ENCODE measurements around the gene DLG5.

The DLG5 gene

DNA sequence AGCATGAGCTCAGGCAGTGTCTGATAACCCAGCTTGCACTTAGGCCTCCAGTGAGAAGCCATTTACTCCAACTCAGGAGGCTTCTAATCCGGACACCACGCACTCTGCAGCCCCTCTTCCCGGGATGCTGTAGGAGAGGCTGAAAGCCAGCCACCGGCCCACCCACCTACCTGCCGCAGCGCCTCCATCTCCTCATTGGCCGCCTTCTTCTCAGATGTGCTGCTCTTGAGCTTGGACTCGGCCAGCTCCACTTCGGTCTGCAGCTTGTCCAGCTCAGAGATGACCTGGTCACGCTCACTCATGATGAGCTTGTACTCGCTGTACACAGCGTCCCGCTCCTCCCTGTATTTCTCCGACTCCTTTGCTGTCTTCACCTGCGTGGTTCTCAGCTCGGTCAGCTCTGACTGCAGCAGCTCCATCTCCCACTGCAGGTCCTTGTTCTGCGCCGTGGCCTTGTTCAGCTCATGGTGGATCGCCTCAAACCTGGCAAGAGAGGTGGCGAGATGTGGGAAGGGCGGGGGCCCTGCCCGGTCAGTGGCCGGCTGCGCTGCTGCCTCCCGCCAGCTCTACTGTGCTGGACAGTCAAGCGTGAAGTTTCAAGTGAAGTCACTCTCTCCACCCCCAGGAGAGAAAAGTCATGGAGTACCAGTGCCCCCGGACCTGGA, 84.7 kb downstream of the DLG5 start:
- no peak for DNase-seq

DNA sequence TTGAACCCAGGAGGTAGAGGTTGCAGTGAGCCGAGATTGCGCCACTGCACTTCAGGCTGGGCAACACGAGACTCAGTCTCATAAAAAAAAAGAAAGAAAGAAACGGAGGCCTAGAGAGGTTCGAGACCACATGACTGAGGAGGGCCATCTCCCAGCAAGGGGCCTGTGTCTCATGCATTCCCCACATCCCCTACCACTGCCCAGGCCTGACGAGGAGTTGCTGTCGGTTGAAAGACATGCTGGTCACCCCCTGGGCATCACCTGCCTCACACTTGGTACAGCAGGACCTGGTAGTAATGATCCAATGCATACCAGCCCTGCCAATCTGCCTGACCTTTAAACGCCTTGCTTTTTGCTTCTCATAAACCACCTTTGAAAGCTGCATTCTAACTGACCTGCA, 85.9 kb downstream of the DLG5 start:
- DNase-seq: no peak

DNA sequence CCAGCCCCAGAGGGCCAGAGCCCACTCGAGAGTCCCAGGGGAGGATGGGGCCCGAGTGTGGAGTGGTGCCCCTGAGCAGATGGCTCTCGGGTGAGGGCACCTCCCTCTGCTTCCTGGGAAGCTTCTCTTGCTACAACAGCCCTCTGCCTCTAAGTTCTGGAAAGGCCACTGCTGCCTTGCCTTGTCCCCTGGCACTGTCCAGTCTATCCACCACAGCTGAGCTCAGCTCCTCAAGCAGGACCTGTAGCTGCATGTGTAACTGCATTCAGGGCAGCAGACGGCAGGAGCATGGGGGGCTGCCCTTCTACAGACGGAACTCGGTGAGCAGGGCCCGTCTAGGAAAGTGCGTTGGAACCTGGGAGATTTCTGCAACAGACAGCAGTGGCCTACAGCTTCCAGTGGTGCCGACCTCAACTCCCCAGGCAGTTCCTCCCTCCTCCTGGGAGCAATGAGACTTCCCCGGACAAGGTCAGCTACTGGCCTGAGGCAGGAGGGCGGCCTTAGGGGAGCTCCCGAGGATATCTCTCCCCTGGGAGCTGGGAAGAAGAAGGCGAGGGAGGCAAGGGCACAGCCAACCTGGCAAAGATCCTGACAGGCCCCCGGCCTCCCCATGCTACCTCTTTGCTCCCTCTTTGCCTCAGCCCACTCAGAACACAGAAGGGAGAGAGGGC, 88.5 kb downstream of the DLG5 start:
- no peak for DNase-seq

DNA sequence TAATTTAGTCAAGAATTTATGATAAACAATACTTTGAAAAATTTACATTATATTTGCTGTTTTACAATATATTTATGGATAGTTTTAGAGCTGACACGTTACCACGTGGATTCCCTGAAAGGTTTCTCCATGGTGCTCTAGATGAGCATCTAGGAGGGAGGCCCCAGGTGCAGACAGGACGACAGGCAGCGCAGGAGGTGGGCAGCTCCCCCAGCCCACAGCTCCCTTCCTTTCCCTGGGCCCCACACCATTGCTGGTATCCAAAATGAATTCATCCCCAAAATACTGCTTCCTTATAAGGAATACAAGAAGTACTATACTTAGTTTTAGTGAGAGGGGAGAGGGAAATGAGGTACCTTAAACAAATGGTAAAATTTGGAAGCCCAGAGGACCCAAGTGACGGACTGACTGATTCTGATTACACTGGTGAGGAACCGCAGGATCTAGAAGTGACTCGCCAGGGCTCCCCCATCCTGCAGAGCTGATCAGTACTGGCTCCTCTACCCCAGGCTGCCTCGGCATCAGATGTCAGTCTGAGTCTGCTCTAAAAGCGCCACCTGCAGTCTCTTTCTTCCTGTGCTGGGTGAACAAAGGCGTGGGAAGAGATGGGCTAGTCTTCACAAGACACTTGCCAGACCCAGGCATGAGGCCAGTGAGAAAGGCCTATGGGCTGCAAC, 89.2 kb downstream of the DLG5 start:
- DNase-seq: no peak

DNA sequence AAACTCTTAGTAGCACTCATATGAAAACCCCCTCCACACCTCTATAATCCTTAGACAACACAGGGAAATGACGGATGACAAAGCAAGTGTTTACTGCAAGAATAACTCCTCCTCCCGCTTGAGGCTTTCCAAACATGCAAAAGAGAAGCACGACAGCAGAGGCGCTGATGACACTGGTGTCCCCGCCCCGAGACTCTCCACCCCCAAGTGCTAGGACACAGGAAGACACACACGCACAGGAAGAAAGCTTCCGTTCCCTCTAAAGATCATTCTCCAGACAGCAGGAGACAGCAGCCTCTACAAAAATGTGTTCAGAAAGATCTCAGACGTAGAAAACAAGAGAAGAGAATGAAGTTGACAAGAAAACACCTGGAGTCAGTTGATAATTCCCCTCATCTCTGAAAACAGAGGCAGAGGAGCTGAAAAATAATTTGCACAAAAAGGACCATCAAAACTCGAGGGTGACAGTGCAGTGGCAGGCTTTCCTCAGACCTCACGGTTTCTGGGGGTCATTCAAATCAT, 90.2 kb downstream of the DLG5 start:
- DNase-seq: peak; percentile 89

DNA sequence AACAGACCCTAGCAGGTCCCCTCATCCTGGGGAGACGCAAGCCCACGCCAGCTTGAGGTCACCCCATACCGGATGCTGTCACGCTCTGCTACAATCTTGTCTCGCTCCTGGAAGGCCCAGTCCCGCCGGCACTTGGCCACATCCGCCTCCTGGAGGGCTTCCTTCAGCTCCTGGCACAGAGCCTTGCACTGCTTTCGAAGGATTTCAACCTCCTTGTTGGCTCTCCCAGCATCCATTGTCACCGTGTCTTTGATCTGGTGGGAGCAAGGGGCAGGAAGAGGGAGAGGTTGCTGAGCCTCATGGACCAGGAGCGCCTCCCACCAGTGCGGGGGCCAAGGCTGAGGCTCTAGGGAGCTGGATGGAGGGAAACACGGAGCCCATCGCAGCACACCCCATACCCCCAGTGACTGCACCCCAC, 90.9 kb downstream of the DLG5 start:
- no peak for DNase-seq

DNA sequence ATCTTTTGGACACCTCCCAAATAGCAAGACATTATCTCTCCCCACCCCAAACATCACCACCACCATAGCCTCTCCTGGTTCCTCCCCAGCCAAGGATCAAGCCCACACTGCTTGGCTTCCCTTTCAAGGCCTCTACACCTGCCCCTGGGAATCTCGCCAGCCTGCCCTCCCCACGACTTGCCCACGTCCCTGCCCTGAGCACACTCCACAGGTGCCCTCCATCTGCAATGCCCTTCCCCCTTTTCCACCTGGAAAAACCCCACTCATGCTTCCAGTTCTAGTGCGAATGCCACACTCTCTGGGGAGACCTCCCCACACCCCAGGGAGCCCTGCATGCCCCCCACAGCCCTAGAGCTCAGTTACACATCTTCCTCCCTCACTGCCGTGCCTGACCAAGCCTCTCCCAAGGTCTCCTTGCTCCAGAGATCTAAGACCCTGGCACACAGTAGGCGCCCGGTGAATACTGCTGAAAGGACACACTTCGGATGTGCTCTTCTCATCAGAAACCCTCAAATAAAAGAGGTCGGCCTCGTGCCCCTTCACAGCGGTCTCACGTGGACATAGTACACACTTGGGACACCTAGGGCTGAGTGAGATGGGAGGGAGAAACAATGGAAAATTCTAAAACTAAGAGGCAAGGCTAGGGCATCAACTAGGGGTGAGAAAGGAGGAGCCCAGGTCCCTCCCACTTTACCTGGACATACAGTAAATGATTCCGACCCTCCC, 91.4 kb downstream of the DLG5 start:
- no peak for DNase-seq

DNA sequence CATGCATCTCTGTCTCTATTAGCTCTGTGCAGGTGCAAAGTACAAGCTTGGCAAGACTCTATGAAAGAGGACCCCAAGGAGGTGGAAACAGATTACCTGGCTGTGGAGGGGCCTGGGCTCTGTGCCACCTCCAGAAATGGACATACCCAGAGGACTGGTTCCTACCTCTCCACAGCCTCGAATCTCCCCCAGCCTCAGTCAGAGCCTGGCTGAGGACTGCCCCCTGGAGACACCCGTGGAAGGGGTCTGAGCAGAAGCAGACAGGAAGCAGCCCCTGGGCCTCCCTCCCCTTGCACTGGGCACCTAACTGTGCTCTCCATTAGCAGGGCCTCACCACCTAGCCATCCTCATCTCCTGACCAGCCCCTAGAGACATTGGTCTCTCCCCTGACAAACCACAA, 92.0 kb downstream of the DLG5 start:
- no peak for DNase-seq

DNA sequence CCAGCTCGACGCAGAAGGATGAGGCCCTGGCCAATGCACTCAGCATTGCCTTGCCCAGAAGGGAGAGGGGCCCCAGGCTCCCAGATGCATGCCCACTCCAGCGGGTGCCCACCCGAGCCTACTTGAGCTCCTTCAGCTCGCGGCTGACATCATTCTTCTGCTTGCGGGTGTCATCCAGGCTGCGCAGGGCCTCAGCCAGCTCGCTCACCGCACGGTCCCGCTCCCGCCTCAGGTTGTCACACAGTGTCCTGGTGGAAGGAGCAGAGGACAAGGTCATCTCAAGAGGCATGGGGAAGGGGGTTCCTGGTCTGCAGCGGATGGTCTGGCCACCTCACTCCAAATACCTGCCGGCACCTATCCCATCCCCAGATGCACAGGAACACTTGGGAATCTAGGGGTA, 92.8 kb downstream of the DLG5 start:
- no peak for DNase-seq

DNA sequence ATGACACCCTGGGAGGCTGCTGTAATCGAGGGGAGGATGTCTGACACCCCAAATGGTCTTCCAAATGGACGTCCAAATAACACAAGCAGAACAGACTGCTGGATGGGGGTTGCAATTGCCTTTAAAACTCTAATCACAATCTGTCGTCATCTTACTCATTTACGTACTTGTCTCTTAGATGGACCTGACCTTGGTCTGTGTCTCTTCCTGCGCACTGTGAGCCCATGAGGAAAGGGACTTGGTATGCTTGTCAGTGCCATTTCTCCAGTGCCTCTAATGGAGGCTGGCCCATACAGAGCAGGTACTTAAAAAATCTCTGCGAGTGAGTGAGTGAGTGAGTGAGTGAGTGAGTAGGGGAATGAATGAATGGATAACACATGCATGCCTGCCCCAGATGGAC, 93.3 kb downstream of the DLG5 start:
- DNase-seq: no peak

DNA sequence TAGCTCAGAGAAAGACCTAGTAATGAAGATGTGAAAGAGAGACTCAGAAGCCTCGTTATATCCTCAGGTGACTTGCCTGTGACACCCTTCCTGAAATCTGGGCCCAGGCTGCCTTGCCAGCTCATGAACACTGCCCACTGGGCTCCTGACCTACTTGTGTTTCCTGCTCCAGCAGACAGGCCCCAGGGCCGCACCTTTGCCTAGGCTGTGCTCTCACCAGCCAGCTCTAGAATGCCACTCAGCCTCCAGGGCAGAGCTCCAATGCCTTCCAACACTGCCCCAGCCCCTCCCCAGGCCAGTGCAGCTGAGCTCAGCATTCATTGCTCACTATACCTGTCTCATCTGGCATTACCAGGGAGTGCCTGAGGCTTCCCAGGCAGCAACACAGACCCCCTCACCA, 94.3 kb downstream of the DLG5 start:
- DNase-seq: no peak

DNA sequence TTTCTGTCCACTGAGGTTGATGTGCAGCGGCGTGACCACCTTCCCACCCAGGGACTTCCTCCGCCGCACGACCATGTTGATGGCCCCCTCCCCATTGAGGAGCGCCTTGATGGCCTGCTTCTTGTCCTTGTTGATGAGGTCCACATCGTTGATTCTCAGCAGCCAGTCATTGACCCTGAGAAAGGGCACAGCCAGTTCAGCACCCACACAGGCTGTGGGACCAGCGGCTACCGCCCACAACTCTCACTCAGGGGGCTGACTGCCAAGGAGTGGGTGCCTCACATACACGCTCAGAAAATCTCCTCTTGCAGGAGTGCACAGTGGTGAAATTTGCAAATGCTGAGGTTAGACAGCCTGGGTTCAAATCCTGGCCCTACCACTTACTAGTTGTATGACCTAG, 97.2 kb downstream of the DLG5 start:
- no peak for DNase-seq

DNA sequence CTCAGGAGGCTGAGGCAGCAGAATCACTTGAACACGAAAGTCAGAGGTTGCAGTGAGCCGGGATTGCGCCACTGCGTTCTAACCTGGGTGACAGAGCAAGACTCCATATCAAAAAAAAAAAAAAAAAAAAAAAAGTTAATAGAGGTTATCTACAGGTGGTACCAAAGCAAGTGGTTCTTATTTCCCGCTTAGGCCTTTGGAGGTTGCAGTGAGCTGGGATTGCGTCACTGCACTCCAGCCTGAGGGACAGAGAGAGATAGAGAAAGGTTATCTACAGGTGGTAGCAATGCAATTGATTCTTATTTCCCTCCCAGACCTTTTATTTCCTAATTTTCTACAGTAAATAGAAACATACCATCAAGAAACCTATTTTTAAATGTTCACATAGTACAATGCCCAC, 98.2 kb downstream of the DLG5 start:
- no peak for DNase-seq

DNA sequence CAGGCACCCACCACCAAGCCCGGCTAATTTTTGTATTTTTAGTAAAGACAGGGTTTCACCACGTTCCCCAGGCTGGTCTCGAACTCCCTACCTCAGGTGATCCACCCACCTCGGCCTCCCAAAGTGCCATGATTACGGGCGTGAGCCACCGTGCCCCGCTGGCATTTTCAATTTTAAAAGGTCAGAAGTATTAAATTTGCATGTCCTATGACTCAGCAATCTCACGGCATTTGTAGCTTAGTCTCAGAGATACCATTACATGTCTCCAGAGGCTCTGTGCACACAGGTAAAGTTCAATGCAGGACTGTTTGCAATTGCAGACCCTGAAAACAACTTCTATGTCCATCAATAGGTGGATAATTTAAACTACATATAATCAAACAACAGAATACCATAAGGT, 99.2 kb downstream of the DLG5 start:
- DNase-seq: no peak

DNA sequence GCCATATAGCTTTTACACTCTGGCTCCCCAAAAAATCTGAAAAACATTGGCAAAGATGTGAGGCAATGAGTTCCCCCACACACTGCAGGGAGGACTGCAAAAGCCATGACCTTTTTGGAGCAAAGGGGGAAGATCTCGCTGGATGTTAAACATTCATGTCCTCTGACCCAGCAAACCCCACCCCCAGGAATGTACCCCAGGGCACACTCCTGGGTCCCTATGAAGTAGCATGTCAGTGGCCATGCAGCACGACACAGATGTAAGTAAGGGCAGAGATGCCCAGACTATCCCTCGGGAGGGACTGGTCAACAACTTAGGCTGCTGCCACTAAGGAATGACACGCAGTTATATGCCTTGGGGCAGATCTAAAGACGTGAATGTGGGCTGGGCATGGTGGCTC, 100.6 kb downstream of the DLG5 start:
- DNase-seq: no peak

DNA sequence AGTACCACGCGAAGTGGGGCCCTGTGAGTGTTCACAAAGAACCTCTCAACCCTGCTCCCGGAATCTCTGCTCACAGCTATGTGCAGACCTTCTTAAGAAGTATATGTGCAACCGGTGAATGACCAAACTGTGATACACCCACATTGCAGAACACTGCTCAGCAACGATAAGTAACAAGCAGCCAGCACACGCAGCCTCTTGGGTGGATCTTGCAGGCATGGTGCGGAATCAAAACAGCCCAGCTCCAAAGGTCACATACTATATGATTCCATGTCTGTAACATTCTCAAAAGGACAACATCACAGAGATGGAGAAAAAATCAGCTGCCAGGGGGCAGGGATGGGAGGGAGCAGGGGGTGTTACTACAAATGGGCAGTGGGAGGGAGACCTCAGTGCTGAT, 101.6 kb downstream of the DLG5 start:
- no peak for DNase-seq

DNA sequence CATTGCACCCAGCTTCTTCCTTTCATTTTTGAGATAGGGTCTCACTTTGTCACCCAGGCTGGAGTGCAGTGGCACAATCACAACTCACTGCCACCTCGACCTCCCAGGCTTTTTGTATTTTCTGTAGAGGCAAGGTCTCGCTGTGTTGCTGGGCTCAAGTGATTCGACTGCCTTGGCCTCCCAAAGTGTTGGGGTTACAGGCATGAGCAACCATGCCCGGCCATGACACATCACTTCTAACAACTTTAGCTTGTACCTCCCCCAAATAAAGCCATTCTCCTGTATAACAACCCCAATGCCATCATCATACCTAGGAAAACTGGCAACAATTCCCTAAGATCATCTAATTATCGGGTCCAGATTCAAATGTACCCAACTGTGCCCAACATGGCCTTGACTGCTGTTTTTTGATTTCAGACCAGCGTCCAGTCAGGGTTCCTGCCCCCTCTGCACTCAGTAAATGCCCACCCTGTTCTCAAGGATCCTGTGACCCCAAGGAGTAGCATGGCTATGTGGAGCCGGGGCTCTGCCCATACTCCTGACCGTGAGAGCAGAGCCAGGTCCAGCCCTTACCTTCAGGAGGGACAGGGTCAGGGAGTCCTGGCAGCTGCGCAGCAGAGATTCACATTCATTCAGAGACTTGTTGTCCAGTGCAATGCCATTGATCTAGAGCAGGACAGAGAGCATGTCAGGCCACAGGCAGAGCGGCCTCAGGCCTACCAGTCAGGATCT, 102.6 kb downstream of the DLG5 start:
- DNase-seq: no peak

DNA sequence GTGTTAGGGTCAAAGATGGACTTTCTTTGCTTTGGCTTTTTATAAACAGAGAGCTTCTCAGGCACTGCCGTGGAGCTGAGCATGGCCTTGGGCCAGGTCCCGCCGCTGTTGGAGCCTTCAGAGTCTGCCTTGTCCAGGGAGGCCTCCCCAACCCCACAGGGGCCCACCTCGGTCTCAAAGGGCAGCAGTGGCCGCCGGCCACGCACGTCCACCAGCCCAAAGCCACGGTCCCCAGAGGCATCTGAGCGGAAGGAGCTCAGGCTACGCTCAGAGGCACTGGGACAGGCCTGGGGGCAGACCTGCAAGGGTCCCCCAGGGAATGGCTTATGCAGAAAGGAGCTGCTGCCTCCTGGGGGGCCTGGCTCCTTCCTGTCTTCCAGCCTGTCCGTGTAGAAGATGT, 105.0 kb downstream of the DLG5 start:
- no peak for DNase-seq

DNA sequence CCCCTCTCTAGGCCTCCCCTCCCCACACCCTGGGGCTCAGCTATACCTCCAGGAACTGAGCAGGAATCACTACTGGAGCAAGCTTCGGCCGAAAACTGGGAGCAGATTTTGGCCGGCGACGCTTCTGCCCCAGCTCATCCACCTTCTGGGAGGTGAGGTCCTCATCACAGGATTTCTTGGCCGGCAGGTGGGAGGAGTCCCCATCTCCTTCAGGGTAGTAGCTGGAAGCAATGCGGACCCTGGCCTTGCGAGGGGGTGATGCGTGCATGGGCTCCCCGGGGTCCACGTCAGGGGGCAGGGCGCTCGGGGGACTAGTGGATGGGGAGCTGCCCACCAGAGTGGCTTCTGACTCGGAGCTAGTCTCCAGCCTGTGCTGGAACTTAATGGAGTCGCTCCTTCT, 105.5 kb downstream of the DLG5 start:
- DNase-seq: no peak

DNA sequence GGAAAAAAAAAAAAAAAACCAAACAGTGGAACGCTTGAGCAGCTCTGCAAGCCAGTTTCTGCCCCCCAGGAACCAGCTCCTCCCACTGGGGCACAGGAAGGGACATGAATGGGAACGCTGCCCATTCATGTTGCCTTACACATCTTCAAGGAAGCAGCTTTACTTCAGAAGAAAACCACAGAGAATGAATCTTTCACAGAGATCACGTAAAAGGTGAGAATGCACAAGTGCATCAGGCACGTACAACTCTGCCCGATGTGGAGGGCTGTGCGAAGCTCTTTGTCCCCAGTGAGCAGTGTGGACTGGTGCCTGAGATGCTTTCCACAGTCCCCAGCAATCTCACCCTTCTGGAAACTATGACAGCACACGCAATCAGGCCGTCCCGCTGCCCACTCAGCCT, 106.2 kb downstream of the DLG5 start:
- DNase-seq: no peak

DNA sequence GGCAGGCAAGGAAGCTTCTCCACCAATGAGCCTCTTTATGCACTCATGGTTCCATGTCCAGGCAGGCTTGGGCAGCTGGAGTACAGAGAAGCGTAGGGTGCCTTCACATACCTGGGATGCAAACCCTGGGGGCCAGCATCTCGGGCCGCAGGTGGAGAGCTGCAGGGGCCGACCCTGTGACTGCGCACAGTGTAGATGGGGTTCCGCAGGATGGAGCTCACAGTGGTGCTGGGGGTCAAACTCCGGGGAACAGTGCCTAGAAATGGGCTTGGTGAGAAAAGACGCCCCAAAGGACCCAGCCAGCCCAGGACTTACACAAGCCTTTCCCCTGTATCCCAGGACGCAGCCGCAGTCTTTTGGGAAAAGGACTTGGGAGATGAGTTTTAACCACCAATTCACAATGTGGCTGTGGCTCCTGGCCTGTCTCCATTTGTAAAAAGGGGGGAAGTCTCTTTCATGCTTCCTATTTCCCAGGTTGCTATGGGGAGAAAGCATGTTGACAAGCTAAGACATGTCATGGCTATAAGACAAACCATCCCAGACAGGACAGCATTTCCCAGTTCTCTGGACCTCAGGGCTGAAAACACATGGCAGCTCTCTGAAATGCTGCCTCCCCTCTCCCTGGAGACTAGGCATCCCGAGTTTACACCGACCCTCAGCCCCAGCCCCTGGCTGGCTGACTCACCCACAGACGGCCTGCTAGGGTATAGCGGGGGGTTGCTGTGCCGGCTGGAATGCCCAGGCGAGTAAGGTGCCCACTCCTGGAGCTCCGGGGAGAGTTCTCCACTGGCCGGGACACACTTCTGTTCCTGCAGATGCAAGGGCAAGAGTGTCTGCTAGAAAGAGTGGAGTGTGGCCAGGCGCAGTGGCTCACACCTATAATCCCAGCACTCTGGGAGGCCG, 107.1 kb downstream of the DLG5 start:
- DNase-seq: no peak

DNA sequence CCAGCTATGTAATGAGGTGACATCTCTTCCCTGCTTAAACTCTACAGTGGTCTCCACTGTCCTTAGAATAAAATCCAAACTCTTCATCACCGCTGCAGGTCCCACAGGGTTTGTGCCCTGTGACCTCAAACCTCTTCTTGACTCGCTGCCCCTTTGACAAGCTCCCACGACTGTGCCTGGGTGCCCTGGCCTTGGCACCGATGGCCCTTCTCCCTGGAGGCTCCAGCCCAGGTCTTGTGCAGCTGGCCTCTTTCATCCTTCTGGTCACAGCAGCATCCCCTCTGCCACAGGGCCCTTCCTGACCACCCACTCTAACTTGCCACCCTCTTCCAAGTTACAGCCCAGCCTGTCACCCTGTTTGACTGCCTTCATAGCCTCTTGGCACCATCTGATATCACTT, 108.2 kb downstream of the DLG5 start:
- DNase-seq: no peak
